Liver (tissue), 3 donors: ENCODE results near the gene NLRC5.

Source experiments
- EGR1 ChIP-seq, 2 donors: IDR thresholded peaks; 2 replicates each; pipeline ENCODE4 v1.6.1; 2016 to 2018; ENCODE audit warnings: antibody characterized with exemption in 2 of 2, low read depth in 2 of 2
- HNF4A ChIP-seq, 2 donors: conservative IDR thresholded peaks; 2 replicates each; pipeline ENCODE4 v1.6.1; 2016; ENCODE audit warnings: antibody characterized with exemption in 2 of 2, mild to moderate bottlenecking in 2 of 2
- JUND ChIP-seq, 2 donors: IDR thresholded peaks; 2 replicates each; pipeline ENCODE4 v1.6.1; 2016; ENCODE audit warnings: antibody characterized with exemption in 2 of 2
- RAD21 ChIP-seq, 2 donors: IDR thresholded peaks; 2 replicates each; pipeline ENCODE4 v1.6.1; 2016; ENCODE audit warnings: antibody characterized with exemption in 2 of 2, mild to moderate bottlenecking in 2 of 2
- TAF1 ChIP-seq: conservative IDR thresholded peaks from 2 replicates; pipeline ENCODE4 v1.6.1; 2016; ENCODE audit warnings: antibody characterized with exemption, mild to moderate bottlenecking
- ZBTB33 ChIP-seq: IDR thresholded peaks from 2 replicates; pipeline ENCODE4 v1.6.1; 2016; ENCODE audit warnings: antibody characterized with exemption
- TF ChIP-seq, protein P1 (sequence below): IDR thresholded peaks from 2 replicates; pipeline ENCODE4 v1.6.1; 2016; ENCODE audit warnings: antibody characterized with exemption
- TF ChIP-seq, protein P2 (sequence below): fragments of 150-350 bp; IDR thresholded peaks from 2 replicates; pipeline ENCODE4 v1.5.1; 2017; ENCODE audit warnings: improper control_type of control experiment, low read depth, low read length; ENCODE audit not compliant: missing input control
- TF ChIP-seq, protein P3 (sequence below): IDR thresholded peaks from 2 replicates; pipeline ENCODE4 v1.6.1; 2016; ENCODE audit warnings: antibody characterized with exemption, mild to moderate bottlenecking
- donor health status: healthy.
- donor health status: healthy.

DNA sequence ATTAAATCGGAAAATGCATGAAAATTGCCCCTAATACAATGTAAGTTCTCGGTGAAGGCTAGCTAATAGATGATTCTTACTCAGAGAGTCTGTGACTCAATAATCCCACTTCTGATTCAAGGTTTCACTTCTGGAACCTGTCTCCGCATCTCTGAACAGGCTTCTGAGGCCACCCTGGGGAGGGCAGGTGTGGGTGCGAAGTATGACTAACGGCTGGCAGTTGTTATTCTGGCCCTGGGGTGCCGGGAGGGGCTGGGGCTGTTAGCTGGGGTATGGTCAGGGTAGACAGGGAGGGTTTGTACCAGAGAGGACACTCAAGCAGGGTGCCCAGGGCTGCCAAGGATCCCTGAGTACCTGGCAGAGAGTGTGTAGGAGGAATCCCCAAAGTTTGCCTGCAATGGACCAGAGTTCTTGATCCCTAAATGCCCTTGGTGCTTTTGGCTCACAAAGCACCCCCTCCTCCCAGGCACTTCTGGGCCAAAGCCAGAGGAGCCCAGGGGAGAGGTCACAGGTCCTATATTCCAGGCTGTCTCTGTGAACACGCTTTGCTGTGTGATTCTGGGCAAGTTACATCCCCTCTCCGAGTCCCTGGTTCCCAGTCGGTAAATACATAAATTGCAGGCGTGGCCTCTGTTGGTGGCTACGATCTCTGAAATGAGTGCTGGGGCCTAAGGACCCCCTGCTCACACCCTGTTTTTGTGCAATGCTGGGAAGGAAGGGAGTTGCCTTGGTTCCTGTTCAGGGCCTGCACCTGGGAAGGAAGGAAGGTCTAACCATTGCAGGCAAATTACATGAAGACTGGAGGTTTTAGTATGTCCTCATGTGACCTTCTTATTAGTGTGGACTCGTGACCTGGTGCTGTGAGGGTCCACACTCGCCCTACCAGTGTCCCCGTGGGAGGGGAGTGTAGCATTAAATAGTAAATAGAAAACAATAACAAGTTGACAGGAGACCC is 53.1 kb downstream of the NLRC5 start:
- TF ChIP-seq, protein P1, sequence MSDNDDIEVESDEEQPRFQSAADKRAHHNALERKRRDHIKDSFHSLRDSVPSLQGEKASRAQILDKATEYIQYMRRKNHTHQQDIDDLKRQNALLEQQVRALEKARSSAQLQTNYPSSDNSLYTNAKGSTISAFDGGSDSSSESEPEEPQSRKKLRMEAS: no peak
- TF ChIP-seq, protein P2, sequence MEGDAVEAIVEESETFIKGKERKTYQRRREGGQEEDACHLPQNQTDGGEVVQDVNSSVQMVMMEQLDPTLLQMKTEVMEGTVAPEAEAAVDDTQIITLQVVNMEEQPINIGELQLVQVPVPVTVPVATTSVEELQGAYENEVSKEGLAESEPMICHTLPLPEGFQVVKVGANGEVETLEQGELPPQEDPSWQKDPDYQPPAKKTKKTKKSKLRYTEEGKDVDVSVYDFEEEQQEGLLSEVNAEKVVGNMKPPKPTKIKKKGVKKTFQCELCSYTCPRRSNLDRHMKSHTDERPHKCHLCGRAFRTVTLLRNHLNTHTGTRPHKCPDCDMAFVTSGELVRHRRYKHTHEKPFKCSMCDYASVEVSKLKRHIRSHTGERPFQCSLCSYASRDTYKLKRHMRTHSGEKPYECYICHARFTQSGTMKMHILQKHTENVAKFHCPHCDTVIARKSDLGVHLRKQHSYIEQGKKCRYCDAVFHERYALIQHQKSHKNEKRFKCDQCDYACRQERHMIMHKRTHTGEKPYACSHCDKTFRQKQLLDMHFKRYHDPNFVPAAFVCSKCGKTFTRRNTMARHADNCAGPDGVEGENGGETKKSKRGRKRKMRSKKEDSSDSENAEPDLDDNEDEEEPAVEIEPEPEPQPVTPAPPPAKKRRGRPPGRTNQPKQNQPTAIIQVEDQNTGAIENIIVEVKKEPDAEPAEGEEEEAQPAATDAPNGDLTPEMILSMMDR: no peak
- no peak for TF ChIP-seq TAF1
- no peak for TF ChIP-seq ZBTB33
- TF ChIP-seq, protein P3, sequence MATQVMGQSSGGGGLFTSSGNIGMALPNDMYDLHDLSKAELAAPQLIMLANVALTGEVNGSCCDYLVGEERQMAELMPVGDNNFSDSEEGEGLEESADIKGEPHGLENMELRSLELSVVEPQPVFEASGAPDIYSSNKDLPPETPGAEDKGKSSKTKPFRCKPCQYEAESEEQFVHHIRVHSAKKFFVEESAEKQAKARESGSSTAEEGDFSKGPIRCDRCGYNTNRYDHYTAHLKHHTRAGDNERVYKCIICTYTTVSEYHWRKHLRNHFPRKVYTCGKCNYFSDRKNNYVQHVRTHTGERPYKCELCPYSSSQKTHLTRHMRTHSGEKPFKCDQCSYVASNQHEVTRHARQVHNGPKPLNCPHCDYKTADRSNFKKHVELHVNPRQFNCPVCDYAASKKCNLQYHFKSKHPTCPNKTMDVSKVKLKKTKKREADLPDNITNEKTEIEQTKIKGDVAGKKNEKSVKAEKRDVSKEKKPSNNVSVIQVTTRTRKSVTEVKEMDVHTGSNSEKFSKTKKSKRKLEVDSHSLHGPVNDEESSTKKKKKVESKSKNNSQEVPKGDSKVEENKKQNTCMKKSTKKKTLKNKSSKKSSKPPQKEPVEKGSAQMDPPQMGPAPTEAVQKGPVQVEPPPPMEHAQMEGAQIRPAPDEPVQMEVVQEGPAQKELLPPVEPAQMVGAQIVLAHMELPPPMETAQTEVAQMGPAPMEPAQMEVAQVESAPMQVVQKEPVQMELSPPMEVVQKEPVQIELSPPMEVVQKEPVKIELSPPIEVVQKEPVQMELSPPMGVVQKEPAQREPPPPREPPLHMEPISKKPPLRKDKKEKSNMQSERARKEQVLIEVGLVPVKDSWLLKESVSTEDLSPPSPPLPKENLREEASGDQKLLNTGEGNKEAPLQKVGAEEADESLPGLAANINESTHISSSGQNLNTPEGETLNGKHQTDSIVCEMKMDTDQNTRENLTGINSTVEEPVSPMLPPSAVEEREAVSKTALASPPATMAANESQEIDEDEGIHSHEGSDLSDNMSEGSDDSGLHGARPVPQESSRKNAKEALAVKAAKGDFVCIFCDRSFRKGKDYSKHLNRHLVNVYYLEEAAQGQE: no peak
- no peak for TF ChIP-seq RAD21 (IDR thresholded peaks at IDR 0.05)
- TF ChIP-seq JUND (IDR thresholded peaks at IDR 0.05): no peak
- TF ChIP-seq HNF4A (conservative IDR thresholded peaks at IDR 0.05): no peak
- TF ChIP-seq EGR1 (IDR thresholded peaks at IDR 0.05; ENCODE audit: low read depth in 2 of 2): no peak
